HL-60 (cell line): Measurements from ENCODE around the gene CHDH.

ENCODE experiments used
- CTCF ChIP-seq: IDR thresholded peaks from one replicate; pipeline ENCODE4 v1.5.1; 2011; ENCODE audit warnings: low read length, control low read depth, inconsistent platforms; ENCODE audit not compliant: insufficient read depth
- POLR2AphosphoS5 ChIP-seq: IDR thresholded peaks from 2 replicates; pipeline ENCODE4 v1.6.1; 2012; ENCODE audit warnings: low read depth

GRCh38 chr3:53865732-53866499 lies 19.7 kb upstream of the CHDH start:
- no peak for TF ChIP-seq CTCF
- no peak for TF ChIP-seq POLR2AphosphoS5
